Measurements from ENCODE around the gene TESK1. TPM values are rescaled to one million over a fixed set of nuclear protein-coding genes. Genes with fewer than 3 reads are reported as not detected.

Gene TESK1
- total and polyA plus RNA-seq, 4 donors: 13.7 to 46.9 (median 30.5) TPM

DNA sequence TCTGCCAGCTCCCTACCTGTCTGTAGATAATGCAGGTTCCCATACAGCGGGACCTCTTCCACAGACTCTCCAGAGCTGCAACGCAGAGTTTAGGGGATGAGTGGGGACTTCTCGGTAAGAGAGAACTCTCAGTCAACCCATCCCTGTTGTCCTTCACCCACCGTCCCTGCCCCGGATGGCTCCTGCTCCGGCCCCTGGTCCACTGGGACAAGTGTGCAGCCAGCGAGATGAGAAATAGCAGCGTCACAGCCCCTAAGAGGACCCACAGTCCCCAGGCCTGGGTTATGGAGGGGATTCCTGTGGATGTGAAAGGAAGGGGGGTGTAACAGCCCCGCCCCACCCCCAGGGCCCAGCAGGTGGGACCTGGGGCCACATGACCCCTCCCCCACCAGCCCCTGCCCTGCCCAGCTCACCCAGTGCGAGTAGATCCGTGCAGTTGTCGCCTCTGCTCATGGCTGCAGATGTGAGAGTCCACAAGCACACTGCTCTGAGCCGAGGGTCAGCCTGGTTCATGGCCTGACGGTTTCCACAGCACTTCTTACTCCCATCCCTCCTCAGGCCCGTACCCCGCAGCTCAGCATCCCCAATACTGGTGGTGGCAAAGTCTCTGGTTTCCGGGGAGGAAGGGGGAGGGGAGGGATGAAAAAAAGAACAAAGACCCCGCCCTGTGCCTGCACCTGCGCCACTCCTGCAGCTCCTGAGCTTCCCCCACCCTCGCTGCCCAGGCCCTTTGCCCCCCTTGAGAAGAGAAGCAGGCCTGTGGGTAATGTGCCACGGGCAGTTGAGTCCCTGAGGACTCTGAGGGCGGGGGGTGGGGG is 45.5 kb downstream of the TESK1 start, which contains the start of gene SIT1:
Gene SIT1, minus strand, starts transcription at position 591 of the 818 bp plus-strand sequence. Its CDS starts 78 bp downstream, at position 513.
- Histone ChIP-seq H3K27me3 (ENCODE audit: control insufficient read depth in 3 of 3, insufficient read depth in 3 of 3, low read length in 2 of 3) (no peaks in the 10 kb centered on the region), H3K27ac (ENCODE audit: low read depth in 1 of 2, low read length in 1 of 2) (peak within 1 kb of the TSS in 1 of 2 donors; percentile 66), H3K9ac (ENCODE audit: insufficient read depth in 1 of 2, low read length in 2 of 2) (no peak within 1 kb of the TSS), H3K36me3 (ENCODE audit: control insufficient read depth in 4 of 4, insufficient read depth in 4 of 4, low read length in 4 of 4) (no peaks in the 10 kb centered on the region), H3K9me3 (ENCODE audit: control insufficient read depth in 4 of 4, insufficient read depth in 3 of 4, low read length in 3 of 4) (no peaks in the 10 kb centered on the region), H3K4me1 (ENCODE audit: control insufficient read depth in 5 of 5, insufficient read depth in 5 of 5, low read length in 5 of 5) (peaks cover 0 to 10% (median 5%) of the 10 kb centered on the region in 5 donors), H3K4me3 (no peak within 1 kb of the TSS)
- TF ChIP-seq, protein P1, sequence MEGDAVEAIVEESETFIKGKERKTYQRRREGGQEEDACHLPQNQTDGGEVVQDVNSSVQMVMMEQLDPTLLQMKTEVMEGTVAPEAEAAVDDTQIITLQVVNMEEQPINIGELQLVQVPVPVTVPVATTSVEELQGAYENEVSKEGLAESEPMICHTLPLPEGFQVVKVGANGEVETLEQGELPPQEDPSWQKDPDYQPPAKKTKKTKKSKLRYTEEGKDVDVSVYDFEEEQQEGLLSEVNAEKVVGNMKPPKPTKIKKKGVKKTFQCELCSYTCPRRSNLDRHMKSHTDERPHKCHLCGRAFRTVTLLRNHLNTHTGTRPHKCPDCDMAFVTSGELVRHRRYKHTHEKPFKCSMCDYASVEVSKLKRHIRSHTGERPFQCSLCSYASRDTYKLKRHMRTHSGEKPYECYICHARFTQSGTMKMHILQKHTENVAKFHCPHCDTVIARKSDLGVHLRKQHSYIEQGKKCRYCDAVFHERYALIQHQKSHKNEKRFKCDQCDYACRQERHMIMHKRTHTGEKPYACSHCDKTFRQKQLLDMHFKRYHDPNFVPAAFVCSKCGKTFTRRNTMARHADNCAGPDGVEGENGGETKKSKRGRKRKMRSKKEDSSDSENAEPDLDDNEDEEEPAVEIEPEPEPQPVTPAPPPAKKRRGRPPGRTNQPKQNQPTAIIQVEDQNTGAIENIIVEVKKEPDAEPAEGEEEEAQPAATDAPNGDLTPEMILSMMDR (IDR thresholded peaks at IDR 0.05; ENCODE audit: control extremely low read depth, extremely low read depth): no peak
- DNase-seq: no peak
- 70 to 78% methylated on average over 22 of the region's 22 CpGs for WGBS, 2 donors
- ATAC-seq (ENCODE audit: insufficient read depth, low FRiP score): no peak

DNA sequence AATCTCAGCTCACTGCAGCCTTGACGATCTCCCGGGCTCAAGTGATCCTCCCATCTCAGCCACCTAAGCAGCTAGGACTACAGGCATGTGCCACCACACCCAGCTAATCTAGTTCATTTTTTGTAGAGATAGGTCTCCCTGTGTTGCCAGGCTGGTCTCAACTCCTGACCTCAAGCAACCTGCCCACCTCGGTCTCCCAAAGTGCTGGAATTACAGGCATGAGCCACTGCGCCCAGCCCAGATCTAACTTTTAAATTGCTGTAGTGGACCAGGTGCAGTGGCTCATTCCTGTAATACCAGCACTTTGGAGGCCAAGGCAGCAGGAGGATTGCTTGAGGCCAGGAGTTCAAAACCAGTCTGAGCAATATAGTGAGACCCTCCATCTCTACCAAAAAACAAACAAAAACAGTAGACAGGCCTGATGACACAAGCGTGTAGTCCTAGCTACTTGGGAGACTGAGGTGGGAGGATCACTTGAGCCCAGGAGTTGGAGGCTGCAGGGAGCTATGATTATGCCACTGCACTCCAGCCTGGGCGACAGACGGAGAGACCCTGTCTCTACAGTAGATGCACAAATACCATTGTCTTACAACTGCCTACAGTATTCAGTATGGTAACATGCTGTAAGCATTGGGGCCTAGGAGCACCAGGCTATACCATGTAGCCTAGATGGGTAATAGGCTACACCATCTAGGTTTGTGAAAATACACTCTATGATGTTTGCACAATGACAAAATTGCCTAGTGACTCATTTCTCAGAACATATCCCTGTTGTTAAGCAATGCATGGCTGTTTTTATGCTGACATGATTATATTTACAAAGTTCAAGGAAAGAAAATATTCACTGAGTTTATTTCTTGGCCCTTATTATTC is 47.1 kb downstream of the TESK1 start:
- Histone ChIP-seq H3K36me3 (ENCODE audit: control insufficient read depth in 4 of 4, insufficient read depth in 4 of 4, low read length in 4 of 4) (no peaks in the 10 kb centered on the region), H3K9me3 (ENCODE audit: control insufficient read depth in 4 of 4, insufficient read depth in 3 of 4, low read length in 3 of 4) (no peaks in the 10 kb centered on the region), H3K27me3 (ENCODE audit: control insufficient read depth in 3 of 3, insufficient read depth in 3 of 3, low read length in 2 of 3) (no peaks in the 10 kb centered on the region), H3K27ac (ENCODE audit: low read depth in 1 of 2, low read length in 1 of 2) (peak overlapping the region in 1 of 2 donors; percentile 66), H3K9ac (ENCODE audit: insufficient read depth in 1 of 2, low read length in 2 of 2) (no peak overlapping the region), H3K4me3 (no peak overlapping the region), H3K4me1 (ENCODE audit: control insufficient read depth in 5 of 5, insufficient read depth in 5 of 5, low read length in 5 of 5) (peaks cover 0 to 8% (median 3%) of the 10 kb centered on the region in 5 donors)
- WGBS, 2 donors: 80 to 87% methylated on average over 7 of the region's 7 CpGs
- TF ChIP-seq, protein P1 (IDR thresholded peaks at IDR 0.05; ENCODE audit: control extremely low read depth, extremely low read depth): no peak
- DNase-seq (no peak), ATAC-seq (ENCODE audit: insufficient read depth, low FRiP score) (peak; percentile 36)

DNA sequence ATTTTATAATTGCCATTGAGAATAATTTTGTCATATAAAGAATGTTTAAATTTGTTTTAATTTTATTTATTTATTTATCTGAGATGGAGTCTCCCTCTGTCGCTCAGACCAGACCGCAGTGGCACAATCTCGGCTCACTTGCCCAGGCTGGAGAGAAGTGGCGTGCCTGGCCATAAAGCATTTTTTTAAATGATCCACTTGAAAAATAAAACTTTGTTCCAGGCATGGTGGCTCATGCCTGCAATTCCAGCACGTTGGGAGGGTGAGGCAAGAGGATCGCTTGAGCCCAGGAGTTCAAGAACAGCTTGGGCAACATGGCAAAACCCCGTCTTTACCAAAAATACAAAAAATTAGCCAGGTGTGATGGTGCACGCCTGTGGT is 47.8 kb downstream of the TESK1 start:
- Histone ChIP-seq H3K36me3 (ENCODE audit: control insufficient read depth in 4 of 4, insufficient read depth in 4 of 4, low read length in 4 of 4) (no peaks in the 10 kb centered on the region), H3K27ac (ENCODE audit: low read depth in 1 of 2, low read length in 1 of 2) (peak overlapping the region in 1 of 2 donors; percentile 48), H3K9me3 (ENCODE audit: control insufficient read depth in 4 of 4, insufficient read depth in 3 of 4, low read length in 3 of 4) (no peaks in the 10 kb centered on the region), H3K4me1 (ENCODE audit: control insufficient read depth in 5 of 5, insufficient read depth in 5 of 5, low read length in 5 of 5) (peaks cover 0 to 8% (median 0%) of the 10 kb centered on the region in 5 donors), H3K9ac (ENCODE audit: insufficient read depth in 1 of 2, low read length in 2 of 2) (no peak overlapping the region), H3K4me3 (no peak overlapping the region), H3K27me3 (ENCODE audit: control insufficient read depth in 3 of 3, insufficient read depth in 3 of 3, low read length in 2 of 3) (no peaks in the 10 kb centered on the region)
- ATAC-seq (ENCODE audit: insufficient read depth, low FRiP score): no peak
- no peak for DNase-seq
- TF ChIP-seq, protein P1 (IDR thresholded peaks at IDR 0.05; ENCODE audit: control extremely low read depth, extremely low read depth): no peak
- 79 to 89% methylated on average over 8 of the region's 8 CpGs for WGBS, 2 donors

Measured in lung (tissue), 12 donors.